ENCODE measurements around the gene RHOBTB3.

GRCh38 chr5:95761771-95762651 lies 30.9 kb downstream of the RHOBTB3 start:
- TF ChIP-seq POLR2AphosphoS5 (IDR thresholded peaks at IDR 0.05; ENCODE audit: low read depth, low read length) (no peak), POLR2A (IDR thresholded peaks at IDR 0.05; ENCODE audit: low read depth, low read length) (no peak), TAF1 (IDR thresholded peaks at IDR 0.05; ENCODE audit: borderline replicate concordance, low read depth, low read length) (no peak)
